Neutrophil (primary cell): Measurements from ENCODE around the gene SETD5.
A peak's percentile ranks its signal among the peaks of the same experiment; 100 is the strongest.

ENCODE experiments used
- H3K27ac ChIP-seq: fragments of 200-600 bp; sonication (generic); 2 replicates; pipeline ENCODE4 v1.5.1; 2016; ENCODE audit warnings: mild to moderate bottlenecking, moderate library complexity
- H3K27me3 ChIP-seq: fragments of 200-600 bp; sonication (generic); 2 replicates; pipeline ENCODE4 v1.6.0; 2016; ENCODE audit warnings: mild to moderate bottlenecking
- H3K36me3 ChIP-seq: fragments of 200-600 bp; sonication (generic); 2 replicates; pipeline ENCODE4 v1.5.1; 2017
- H3K4me1 ChIP-seq, 2 experiments: fragments of 200-600 bp in 1 of 2; sonication (generic) in 1 of 2; 1 replicate in 1 of 2; 2 replicates in 1 of 2; pipeline versions ENCODE4 v1.5.1 to v1.6.1; 2013 to 2016; ENCODE audit warnings: low read depth in 1 of 2, low read length in 1 of 2, mild to moderate bottlenecking in 1 of 2, moderate library complexity in 1 of 2; ENCODE audit not compliant: control insufficient read depth in 1 of 2, insufficient read depth in 1 of 2
- H3K4me3 ChIP-seq, 2 experiments: fragments of 200-600 bp in 1 of 2; sonication (generic) in 1 of 2; 1 replicate in 1 of 2; 2 replicates in 1 of 2; pipeline ENCODE4 v1.5.1; 2013 to 2016; ENCODE audit warnings: low read depth in 1 of 2, low read length in 1 of 2, mild to moderate bottlenecking in 1 of 2, moderate library complexity in 1 of 2
- H3K9me3 ChIP-seq: fragments of 200-600 bp; sonication (generic); 2 replicates; pipeline ENCODE4 v1.5.1; 2016
- TF ChIP-seq, protein P1 (sequence below): fragments of 200-600 bp; sonication (generic); IDR thresholded peaks from 2 replicates; pipeline ENCODE4 v1.5.1; 2016; ENCODE audit warnings: antibody characterized with exemption

The SETD5 gene

GRCh38 chr3:9408061-9408460 is 10.6 kb downstream of the SETD5 start:
- no peak overlapping the region for H3K4me3 ChIP-seq
- peaks cover 18 to 22% of the 10 kb centered on the region in 2 experiments for H3K4me1 ChIP-seq
- H3K36me3 ChIP-seq: no peaks in the 10 kb centered on the region
- TF ChIP-seq, protein P1, sequence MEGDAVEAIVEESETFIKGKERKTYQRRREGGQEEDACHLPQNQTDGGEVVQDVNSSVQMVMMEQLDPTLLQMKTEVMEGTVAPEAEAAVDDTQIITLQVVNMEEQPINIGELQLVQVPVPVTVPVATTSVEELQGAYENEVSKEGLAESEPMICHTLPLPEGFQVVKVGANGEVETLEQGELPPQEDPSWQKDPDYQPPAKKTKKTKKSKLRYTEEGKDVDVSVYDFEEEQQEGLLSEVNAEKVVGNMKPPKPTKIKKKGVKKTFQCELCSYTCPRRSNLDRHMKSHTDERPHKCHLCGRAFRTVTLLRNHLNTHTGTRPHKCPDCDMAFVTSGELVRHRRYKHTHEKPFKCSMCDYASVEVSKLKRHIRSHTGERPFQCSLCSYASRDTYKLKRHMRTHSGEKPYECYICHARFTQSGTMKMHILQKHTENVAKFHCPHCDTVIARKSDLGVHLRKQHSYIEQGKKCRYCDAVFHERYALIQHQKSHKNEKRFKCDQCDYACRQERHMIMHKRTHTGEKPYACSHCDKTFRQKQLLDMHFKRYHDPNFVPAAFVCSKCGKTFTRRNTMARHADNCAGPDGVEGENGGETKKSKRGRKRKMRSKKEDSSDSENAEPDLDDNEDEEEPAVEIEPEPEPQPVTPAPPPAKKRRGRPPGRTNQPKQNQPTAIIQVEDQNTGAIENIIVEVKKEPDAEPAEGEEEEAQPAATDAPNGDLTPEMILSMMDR: no peak
- no peaks in the 10 kb centered on the region for H3K27me3 ChIP-seq
- H3K9me3 ChIP-seq: no peaks in the 10 kb centered on the region
- H3K27ac ChIP-seq: no peak overlapping the region

GRCh38 chr3:9408546-9408945 is 11.1 kb downstream of the SETD5 start:
- Histone ChIP-seq H3K4me1 (peaks cover 18 to 21% of the 10 kb centered on the region in 2 experiments), H3K4me3 (no peak overlapping the region), H3K9me3 (no peaks in the 10 kb centered on the region), H3K36me3 (no peaks in the 10 kb centered on the region), H3K27me3 (no peaks in the 10 kb centered on the region), H3K27ac (no peak overlapping the region)
- TF ChIP-seq, protein P1: no peak

GRCh38 chr3:9409981-9410854 is 12.8 kb downstream of the SETD5 start:
- no peak overlapping the region for H3K4me3 ChIP-seq
- H3K36me3 ChIP-seq: no peaks in the 10 kb centered on the region
- peak overlapping the region; percentile 82 for H3K27ac ChIP-seq
- no peaks in the 10 kb centered on the region for H3K27me3 ChIP-seq
- no peaks in the 10 kb centered on the region for H3K9me3 ChIP-seq
- TF ChIP-seq, protein P1: no peak
- H3K4me1 ChIP-seq: peaks cover 18 to 21% of the 10 kb centered on the region in 2 experiments

DNA sequence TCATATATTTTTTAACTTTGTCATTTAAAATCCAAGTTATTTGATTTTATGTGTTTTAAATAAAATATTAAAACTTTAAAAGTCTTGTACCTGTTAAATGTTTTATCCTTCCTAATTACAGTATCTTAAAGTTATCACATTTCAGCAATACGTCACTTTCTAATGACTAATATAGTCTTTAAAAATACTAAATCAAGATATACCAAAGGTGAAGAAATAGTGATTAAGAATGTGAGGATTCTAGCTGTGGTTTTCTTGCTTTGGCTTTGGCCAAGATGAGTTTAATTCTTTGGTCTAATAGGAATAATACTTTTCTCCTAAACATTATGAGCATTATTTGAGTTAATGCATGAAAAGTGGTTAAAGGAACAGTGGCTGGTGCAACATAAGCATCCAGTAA is 13.9 kb downstream of the SETD5 start:
- Histone ChIP-seq H3K27ac (peak overlapping the region; percentile 82), H3K27me3 (no peaks in the 10 kb centered on the region), H3K36me3 (no peaks in the 10 kb centered on the region), H3K4me3 (no peak overlapping the region), H3K9me3 (no peaks in the 10 kb centered on the region), H3K4me1 (peaks cover 18 to 21% of the 10 kb centered on the region in 2 experiments)
- TF ChIP-seq, protein P1: no peak

GRCh38 chr3:9412293-9412692 is 14.9 kb downstream of the SETD5 start:
- Histone ChIP-seq H3K27me3 (no peaks in the 10 kb centered on the region), H3K9me3 (no peaks in the 10 kb centered on the region), H3K4me3 (no peak overlapping the region), H3K4me1 (peaks cover 17 to 18% of the 10 kb centered on the region in 2 experiments), H3K36me3 (no peaks in the 10 kb centered on the region), H3K27ac (peak overlapping the region; percentile 21)
- TF ChIP-seq, protein P1: no peak
